Measurements from ENCODE around the gene ERC2.

ERC2 gene

DNA sequence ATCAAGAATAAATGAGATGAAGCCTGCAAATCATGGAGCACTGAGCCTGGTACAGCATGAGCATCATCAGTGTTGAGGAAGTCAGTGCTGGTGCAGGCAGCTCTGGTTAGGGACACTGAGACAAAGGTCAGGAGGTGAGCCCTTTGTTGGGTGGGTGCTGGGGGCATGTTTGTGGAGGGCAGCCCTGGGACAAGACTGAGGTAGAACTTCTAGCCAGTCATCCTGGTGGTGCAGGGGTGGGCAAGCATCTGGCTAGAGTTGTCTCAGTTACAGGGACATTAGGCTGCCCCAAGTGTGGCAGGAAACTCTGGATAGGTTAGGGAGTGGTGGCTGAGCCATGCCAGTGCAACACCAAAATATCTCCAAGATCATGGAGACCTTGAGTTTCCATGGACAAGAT lies 1008.4 kb downstream of the ERC2 start:
- no peak overlapping the region for H3K4me3 ChIP-seq (ENCODE audit: low read length)
- no peaks in the 10 kb centered on the region for H3K27me3 ChIP-seq (ENCODE audit: insufficient read depth, low read length)
- H3K36me3 ChIP-seq (ENCODE audit: insufficient read depth, low read length) = no peaks in the 10 kb centered on the region
- H3K4me1 ChIP-seq (ENCODE audit: insufficient read depth, low read length) = no peaks in the 10 kb centered on the region
- no peak overlapping the region for H2AFZ ChIP-seq (ENCODE audit: low read depth, low read length)
- no peaks in the 10 kb centered on the region for H3K9me3 ChIP-seq (ENCODE audit: low read length)
